Heart right ventricle (tissue), 16 donors: ENCODE measurements around the gene IGF2R. TPM values are rescaled to one million over a fixed set of nuclear protein-coding genes. Genes with fewer than 3 reads are reported as not detected.
A peak's percentile ranks its signal among the peaks of the same experiment; 100 is the strongest.

Experiments used
- ATAC-seq, 8 donors: fragments of 200-7000 bp; cut with Tn5 transposase; one replicate each; pipeline ENCODE4 v1.9.1; 2020; ENCODE audit warnings: mild to moderate bottlenecking in 8 of 8, moderate library complexity in 8 of 8, moderate number of reproducible peaks in 1 of 8
- DNase-seq, 2 donors: peaks; one replicate each; pipeline ENCODE4 v3.0.0-alpha.2; 2020
- H3K27ac ChIP-seq, 10 donors: fragments of 200-600 bp; sonication (generic) in 2 of 10; one replicate each; pipeline versions ENCODE4 v1.5.0 to v1.8.0; 2020 to 2022; ENCODE audit warnings: mild to moderate bottlenecking in 3 of 10
- H3K27me3 ChIP-seq, 7 donors: fragments of 200-600 bp; one replicate each; pipeline ENCODE4 v1.8.0; 2021 to 2022; ENCODE audit warnings: mild to moderate bottlenecking in 2 of 7
- H3K36me3 ChIP-seq, 9 donors: fragments of 200-600 bp; sonication (generic) in 1 of 9; one replicate each; pipeline versions ENCODE4 v1.5.0 to v1.8.0; 2020 to 2022; ENCODE audit warnings: mild to moderate bottlenecking in 2 of 9
- H3K4me1 ChIP-seq, 9 donors: fragments of 200-600 bp; sonication (generic) in 1 of 9; one replicate each; pipeline versions ENCODE4 v1.5.0 to v1.8.0; 2020 to 2022; ENCODE audit warnings: mild to moderate bottlenecking in 4 of 9
- H3K4me3 ChIP-seq, 10 donors: fragments of 200-600 bp; sonication (generic) in 2 of 10; one replicate each; pipeline versions ENCODE4 v1.5.0 to v1.8.0; 2020 to 2022; ENCODE audit warnings: mild to moderate bottlenecking in 7 of 10, moderate library complexity in 2 of 10
- H3K9me3 ChIP-seq, 11 donors: fragments of 200-600 bp in 10 of 11; sonication (generic) in 2 of 11; one replicate each; pipeline versions ENCODE4 v1.5.0 to v1.8.0; 2013 to 2022; ENCODE audit warnings: mild to moderate bottlenecking in 2 of 11, control low read depth in 1 of 11, moderate library complexity in 1 of 11
- CTCF ChIP-seq, 9 donors: fragments of 200-600 bp; sonication (generic) in 2 of 9; IDR thresholded peaks; one replicate each; pipeline versions ENCODE4 v1.5.0 to v1.8.0; 2021 to 2022; ENCODE audit warnings: antibody characterized with exemption in 9 of 9, mild to moderate bottlenecking in 5 of 9, moderate library complexity in 1 of 9
- WGBS, 2 donors: extraction: QIAGEN DNeasy Blood & Tissue Kit; methylation state at CpG; one replicate each; pipeline ENCODE4 v1.1.7; 2013; ENCODE audit warnings: inconsistent platforms in 1 of 2; 5-methylcytosine and 5-hydroxymethylcytosine counted together
- intact Hi-C, 10 donors: fragments of 100-400 bp; cut with DNase I; formaldehyde crosslinking; loops; one replicate each; pipeline versions ENCODE4 v1.11.1 to v1.14.2; 2022
- polyA plus RNA-seq, 2 donors: library from polyadenylated mRNA; stranded (reverse); fragments of 200-250 nt; gene quantifications; one replicate each; pipeline ENCODE4 v1.2.3, GENCODE V29; 2013
- total RNA-seq, 10 donors: library from RNA; stranded (reverse); fragmentation: NEBNext Ultra II Directional in 3 of 10; extraction: Animal tissue kit (Norgen Biotek cat#: 25700) in 3 of 10; gene quantifications; one replicate each; pipeline versions ENCODE4 v1.2.1 to v1.2.4, GENCODE V29; 2021 to 2023
- donor health status: Arrhythmogenic right ventricular cardiomyopathy.
- donor health status: ischemic (EF 13 %, LVEDD 7.1; RV severe dilation, severe dysfunction).
- donor health status: healthy with polysubstance abuse.
- donor health status: DM: no; HTN: yes; CAD: no.
- donor health status: DM: no; HTN: no; CAD: no.
- donor health status: ischemic (EF 25% LVEDD 6.9; RV normal size, moderate dysfunction).
- donor health status: ischemic (EF 25% LVEDD 5.7; RV mildly dilated, moderate dysfunction).
- donor health status: healthy.
- donor health status: DM: yes; HTN: yes; CAD: no.
- donor health status: Ischemic cardiomyopathy.
- donor health status: ischemic (EF 35%, LVEDD 5.7; RV mildly dilated, moderate dysfunction).
- donor health status: nonischemic (EF 11% LVEDD 7.7; RV severe dilation, severe dysfunction).
- donor health status: DM: yes; HTN: yes; CAD: no.
- donor health status: PGD.
- donor health status: ischemic (EF 29% LVEDD 5.4; RV normal size, mild dysfunction).
- donor health status: nonischemic (EF 23%, LVEDD 6.1; RV moderate dilation, normal function).

IGF2R gene
- total and polyA plus RNA-seq, 12 donors = 13.7 to 95.6 (median 70.2) TPM

- intact Hi-C loops = no loop called here
- 87 to 92% methylated on average over 5 of the region's 5 CpGs for whole genome bisulfite sequencing, 2 donors
- Histone ChIP-seq H3K9me3 (peaks cover 0 to 14% (median 0%) of the 10 kb centered on the region in 11 donors), H3K4me3 (no peak overlapping the region), H3K27ac (no peak overlapping the region), H3K36me3 (peaks cover 0 to 46% (median 10%) of the 10 kb centered on the region in 9 donors), H3K4me1 (peaks cover 0 to 22% (median 9%) of the 10 kb centered on the region in 9 donors), H3K27me3 (no peaks in the 10 kb centered on the region)
- DNase-seq (no peak), ATAC-seq (peak in 1 of 8 donors; percentile 15)
- TF ChIP-seq CTCF (IDR thresholded peaks at IDR 0.05) = no peak
Measured at GRCh38 chr6:159996087-159996622, 27.3 kb downstream of the IGF2R start.

- WGBS, 2 donors = 88% methylated on average over 12 of the region's 12 CpGs
- Histone ChIP-seq H3K36me3 (peaks cover 0 to 40% (median 4%) of the 10 kb centered on the region in 9 donors), H3K4me1 (peaks cover 0 to 19% (median 9%) of the 10 kb centered on the region in 9 donors), H3K27me3 (no peaks in the 10 kb centered on the region), H3K9me3 (peaks cover 0 to 14% (median 0%) of the 10 kb centered on the region in 11 donors), H3K27ac (no peak overlapping the region), H3K4me3 (no peak overlapping the region)
- no peak for DNase-seq
- TF ChIP-seq CTCF (IDR thresholded peaks at IDR 0.05) = no peak
- peak in 3 of 8 donors; percentile 31 to 61 (median 39) for ATAC-seq
- intact Hi-C loops = no loop called here
Measured at GRCh38 chr6:159996626-159997497, 28.0 kb downstream of the IGF2R start.

GRCh38 chr6:159997498-159998101 lies 28.7 kb downstream of the IGF2R start:
- Histone ChIP-seq H3K9me3 (peaks cover 0 to 14% (median 0%) of the 10 kb centered on the region in 11 donors), H3K4me3 (no peak overlapping the region), H3K4me1 (peaks cover 0 to 19% (median 9%) of the 10 kb centered on the region in 9 donors), H3K27ac (no peak overlapping the region), H3K27me3 (no peaks in the 10 kb centered on the region), H3K36me3 (peaks cover 0 to 32% (median 0%) of the 10 kb centered on the region in 9 donors)
- ATAC-seq = no peak
- no peak for DNase-seq
- TF ChIP-seq CTCF (IDR thresholded peaks at IDR 0.05) = no peak
- intact Hi-C loops = no loop called here
- WGBS, 2 donors = 87 to 90% methylated on average over 11 of the region's 11 CpGs

GRCh38 chr6:159998538-159998937 lies 29.7 kb downstream of the IGF2R start:
- intact Hi-C loops = no loop called here
- no peak for DNase-seq
- WGBS, 2 donors = 89 to 91% methylated on average over 2 of the region's 2 CpGs

More at GRCh38 chr6:159998538-159998937, 29.7 kb downstream of the IGF2R start:
- no peak overlapping the region for H3K4me3 ChIP-seq
- no peak overlapping the region for H3K27ac ChIP-seq
- peaks cover 0 to 26% (median 0%) of the 10 kb centered on the region in 9 donors for H3K36me3 ChIP-seq
- no peaks in the 10 kb centered on the region for H3K27me3 ChIP-seq
- TF ChIP-seq CTCF (IDR thresholded peaks at IDR 0.05) = no peak
- peaks cover 0 to 14% (median 0%) of the 10 kb centered on the region in 11 donors for H3K9me3 ChIP-seq
- H3K4me1 ChIP-seq = peaks cover 0 to 18% (median 11%) of the 10 kb centered on the region in 9 donors
- no peak for ATAC-seq
